NCI-H345 treated with DMSO at 0.1 percent for 48 hours (cell line): ENCODE measurements around the gene ADGRG7.
A peak's percentile ranks its signal among the peaks of the same experiment; 100 is the strongest.
"Not testable (repeated sequence)": the region's sequence is repeated elsewhere in the genome, so short reads cannot be mapped to it uniquely, and the experiment has no call there.

ENCODE experiments used
- DNase-seq: peaks from one replicate; lab custom pipeline; 2025; ENCODE audit not compliant: unreplicated experiment; lab: John Stamatoyannopoulos, UW

The ADGRG7 gene, protein sequence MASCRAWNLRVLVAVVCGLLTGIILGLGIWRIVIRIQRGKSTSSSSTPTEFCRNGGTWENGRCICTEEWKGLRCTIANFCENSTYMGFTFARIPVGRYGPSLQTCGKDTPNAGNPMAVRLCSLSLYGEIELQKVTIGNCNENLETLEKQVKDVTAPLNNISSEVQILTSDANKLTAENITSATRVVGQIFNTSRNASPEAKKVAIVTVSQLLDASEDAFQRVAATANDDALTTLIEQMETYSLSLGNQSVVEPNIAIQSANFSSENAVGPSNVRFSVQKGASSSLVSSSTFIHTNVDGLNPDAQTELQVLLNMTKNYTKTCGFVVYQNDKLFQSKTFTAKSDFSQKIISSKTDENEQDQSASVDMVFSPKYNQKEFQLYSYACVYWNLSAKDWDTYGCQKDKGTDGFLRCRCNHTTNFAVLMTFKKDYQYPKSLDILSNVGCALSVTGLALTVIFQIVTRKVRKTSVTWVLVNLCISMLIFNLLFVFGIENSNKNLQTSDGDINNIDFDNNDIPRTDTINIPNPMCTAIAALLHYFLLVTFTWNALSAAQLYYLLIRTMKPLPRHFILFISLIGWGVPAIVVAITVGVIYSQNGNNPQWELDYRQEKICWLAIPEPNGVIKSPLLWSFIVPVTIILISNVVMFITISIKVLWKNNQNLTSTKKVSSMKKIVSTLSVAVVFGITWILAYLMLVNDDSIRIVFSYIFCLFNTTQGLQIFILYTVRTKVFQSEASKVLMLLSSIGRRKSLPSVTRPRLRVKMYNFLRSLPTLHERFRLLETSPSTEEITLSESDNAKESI

GRCh38 chr3:100609305-100609704, at the start of gene ADGRG7:
ADGRG7 (plus strand) TSS chr3:100609601; CDS start chr3:100609857, 256 bp downstream.
- no peak for DNase-seq

- no peak for DNase-seq
Measured at GRCh38 chr3:100560426-100560825, 49.0 kb upstream of the ADGRG7 start.

- no peak for DNase-seq
Measured at GRCh38 chr3:100561459-100562158, 47.8 kb upstream of the ADGRG7 start.

GRCh38 chr3:100562224-100562857, 47.1 kb upstream of the ADGRG7 start:
- no peak for DNase-seq

GRCh38 chr3:100563228-100563627, 46.2 kb upstream of the ADGRG7 start:
- DNase-seq, result no peak

DNA sequence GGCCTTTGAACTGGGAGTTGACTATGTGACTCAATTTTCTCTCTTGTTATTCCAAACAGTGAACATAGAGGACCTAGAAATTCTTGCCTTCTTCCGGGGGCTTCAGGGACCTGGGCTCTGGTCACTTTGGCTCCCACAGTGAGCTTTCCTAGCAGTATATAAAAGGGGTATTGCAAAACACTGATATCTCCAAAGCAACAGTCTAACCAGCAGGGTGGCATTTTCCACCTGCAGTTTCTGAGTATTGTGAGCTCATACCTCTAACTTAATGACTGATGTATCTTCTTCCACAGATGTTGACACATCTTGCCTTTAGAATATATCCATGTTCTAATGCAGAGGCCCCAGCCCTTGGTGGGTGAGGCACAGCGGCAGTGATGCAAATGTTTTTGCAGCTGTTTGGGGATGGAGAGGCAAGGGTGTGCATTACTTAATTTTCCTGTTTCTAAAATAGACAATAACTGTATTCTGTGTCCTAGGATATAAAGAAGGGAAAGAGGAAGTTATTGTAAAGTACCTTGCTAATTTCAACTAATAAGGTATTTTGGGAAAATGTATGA, 45.7 kb upstream of the ADGRG7 start:
- no peak for DNase-seq

GRCh38 chr3:100570811-100571210, 38.6 kb upstream of the ADGRG7 start:
- no peak for DNase-seq

DNA sequence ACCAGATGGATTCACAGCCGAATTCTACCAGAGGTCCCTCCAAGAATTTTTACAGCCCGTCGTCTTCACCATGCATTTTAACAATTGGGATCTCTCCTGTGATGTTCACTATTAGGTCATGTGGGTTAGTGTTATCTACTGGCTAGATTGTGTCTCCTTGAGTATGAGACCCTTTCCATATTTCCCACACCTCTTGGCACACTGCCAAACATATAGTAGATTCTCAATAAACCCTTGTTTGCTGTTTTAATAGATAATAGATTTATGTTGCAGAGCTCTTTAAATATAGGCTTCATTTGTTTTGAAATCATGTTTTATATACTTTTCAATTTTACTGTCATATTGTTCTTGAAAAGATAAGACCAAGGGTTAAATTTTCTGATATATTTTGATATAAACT, 34.9 kb upstream of the ADGRG7 start:
- DNase-seq, result no peak

DNA sequence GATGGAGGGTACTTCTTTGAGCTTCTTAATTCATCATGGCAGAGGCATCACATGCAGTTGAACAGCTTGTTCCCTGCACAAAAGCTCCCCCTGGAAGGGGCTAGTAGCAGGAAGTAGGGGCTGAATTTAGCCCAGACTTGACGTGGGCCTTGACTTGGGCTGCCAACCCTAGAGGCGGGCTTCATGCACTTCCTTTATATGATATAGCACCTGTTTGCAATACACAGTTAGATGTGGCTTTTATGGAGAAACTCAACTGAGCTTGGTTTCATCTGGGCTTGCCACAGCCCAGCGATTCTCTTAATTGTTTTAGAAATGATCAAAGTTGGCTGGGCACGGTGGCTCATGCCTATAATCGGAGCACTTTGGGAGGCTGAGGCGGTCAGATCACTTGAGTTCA, 33.7 kb upstream of the ADGRG7 start:
- DNase-seq, result no peak

DNA sequence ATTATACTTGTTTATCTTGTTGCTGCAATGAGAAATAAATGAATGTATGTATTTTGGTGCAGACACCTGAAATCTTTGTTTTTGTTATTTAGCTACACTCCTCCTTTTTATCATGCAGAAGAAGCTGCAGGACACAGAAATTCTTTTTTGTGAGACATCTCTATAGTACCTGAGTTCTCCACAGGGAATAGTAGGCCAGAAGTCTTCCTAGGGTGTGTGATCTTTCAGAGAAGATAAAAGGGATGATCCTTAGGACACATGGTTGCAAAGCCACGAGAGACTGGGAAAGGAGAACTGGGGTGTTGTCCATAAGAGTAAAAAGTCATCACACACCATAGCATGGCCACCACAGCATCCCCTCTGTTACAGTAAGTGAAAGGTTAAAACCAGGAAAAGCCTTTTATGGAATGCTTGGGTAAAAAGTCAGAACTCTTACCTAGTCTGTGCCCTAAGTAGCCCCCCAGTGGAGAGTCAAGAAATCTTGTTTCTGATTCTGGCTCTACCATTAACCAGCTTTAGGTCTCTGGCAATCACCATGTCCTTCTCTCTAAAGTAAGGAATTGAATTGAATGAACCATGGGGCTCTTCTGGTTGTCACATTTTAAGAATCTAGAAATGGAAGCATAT, 31.9 kb upstream of the ADGRG7 start:
- no peak for DNase-seq

- no peak for DNase-seq
Measured at GRCh38 chr3:100578646-100579045, 30.8 kb upstream of the ADGRG7 start.

GRCh38 chr3:100580147-100580546, 29.3 kb upstream of the ADGRG7 start:
- no peak for DNase-seq

DNA sequence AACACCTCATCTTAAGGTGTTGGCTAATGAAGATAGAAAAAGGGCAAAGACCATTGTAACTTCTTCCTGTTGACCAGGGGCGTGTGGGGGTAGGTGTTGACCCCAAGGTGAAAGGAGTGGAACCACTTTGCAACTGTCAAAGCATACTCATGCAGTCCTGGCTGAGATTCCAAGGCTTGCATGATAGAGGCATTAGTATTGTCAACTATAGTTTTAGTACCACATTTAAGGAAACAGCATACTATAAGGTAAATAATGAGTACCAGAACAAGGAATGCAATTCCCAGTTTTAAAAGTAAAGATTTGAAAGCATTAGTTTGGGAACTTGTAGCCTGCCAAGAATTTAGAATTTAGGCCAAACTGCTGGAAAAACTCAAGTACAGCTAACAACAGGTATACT, 27.8 kb upstream of the ADGRG7 start:
- DNase-seq, result no peak

DNA sequence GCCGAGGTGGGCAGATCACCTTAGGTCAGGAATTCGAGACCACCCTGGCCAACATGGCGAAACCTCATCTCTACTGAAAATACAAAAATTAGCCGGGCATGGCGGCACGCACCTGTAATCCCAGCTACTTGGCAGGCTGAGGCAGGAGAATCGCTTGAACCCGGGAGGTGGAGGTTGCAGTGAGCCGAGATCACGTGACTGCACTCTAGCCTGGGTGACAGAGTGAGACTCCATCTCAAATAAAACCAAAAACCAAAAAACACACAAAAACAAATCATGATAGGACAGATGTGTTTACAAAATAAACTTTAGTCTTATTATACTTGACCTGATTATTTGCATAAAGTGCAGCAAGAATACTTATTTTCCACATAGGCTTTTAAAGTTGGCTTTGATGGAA, 27.2 kb upstream of the ADGRG7 start:
- not testable (repeated sequence) for DNase-seq

DNA sequence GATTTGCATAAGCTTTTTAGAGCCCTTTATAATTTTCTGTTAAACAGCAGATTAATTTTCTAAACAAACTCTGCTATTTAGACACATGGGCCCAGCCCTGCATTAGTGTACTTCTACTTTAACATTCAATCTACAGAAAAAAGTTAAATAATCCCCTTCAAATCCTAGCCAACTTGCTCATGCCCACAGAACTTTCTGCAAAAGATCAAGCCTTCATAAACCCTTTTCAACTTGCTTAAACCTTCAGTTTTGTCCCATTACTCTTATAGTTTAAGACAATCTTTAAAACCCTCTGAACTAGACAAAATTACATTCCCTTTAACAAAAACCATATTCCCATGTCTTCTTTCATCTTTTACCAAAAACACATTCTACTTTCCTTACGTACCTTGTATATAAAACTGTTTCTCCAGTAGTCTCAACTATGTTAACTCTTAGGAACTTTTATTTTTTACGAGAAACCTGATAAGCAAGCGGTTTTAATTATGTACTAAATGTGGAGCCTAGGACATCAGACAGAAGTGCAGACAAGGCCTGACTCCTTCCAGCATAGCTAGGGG, 25.2 kb upstream of the ADGRG7 start:
- no peak for DNase-seq

- DNase-seq, result no peak
Measured at GRCh38 chr3:100586832-100587231, 22.6 kb upstream of the ADGRG7 start.

DNA sequence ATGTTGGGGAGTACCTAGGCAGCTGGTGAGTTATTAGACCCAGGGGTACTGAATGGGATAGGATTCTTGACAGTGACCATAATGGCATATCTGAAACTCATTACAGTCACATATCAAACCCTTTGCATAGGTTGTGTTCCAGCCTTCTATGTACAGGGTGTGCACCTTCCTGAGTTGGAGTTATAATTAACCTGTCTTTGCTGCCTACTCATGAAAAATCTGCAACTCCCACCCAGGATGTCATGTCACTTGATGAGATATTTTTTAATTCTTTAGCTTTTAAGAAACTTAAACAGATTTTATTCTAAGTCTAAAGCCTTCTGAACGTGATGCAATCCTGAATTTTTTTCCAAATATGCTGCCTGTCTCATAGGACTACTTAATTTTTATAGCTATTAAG, 21.1 kb upstream of the ADGRG7 start:
- DNase-seq, result no peak

- peak; percentile 24 for DNase-seq
Measured at GRCh38 chr3:100590114-100590839, 19.1 kb upstream of the ADGRG7 start.

DNA sequence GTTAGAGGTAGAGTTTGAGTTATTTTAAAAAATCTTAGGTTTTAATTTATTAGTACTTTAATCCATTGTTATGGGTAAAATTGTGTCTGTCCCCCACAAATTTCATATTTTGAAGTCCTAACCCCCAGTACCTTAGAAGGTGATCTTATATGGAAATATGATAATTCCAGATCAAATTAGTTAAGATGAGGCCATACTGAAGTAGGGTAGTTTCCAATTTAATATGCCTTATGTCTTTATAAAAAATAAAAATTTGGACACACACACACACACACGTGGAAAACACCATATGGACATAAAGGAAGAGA, 18.6 kb upstream of the ADGRG7 start:
- DNase-seq, result no peak

DNA sequence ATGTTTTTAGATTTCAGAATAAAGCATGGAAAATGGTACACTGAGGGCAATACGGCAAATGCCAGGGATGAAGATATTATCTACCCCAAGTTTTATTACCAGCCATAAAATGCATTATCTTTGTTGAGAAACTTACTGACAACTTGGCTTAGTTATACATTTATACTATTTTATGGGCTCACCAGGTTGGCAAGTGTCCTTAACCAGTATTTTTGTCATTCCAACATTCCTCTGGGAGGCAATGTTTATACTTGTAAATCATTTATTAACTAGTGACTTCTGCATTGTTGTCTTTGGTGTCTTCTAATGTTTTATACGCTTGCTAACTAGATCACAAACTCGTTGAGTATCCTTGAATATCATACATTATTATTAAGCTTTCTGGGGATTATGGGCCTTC, 18.0 kb upstream of the ADGRG7 start:
- DNase-seq, result no peak
